Naive B cell (primary cell): ENCODE results near the gene HAUS5. TPM values are rescaled to one million over a fixed set of nuclear protein-coding genes. Genes with fewer than 3 reads are reported as not detected.
A peak's percentile ranks its signal among the peaks of the same experiment; 100 is the strongest.
"Not testable (repeated sequence)": the region's sequence is repeated elsewhere in the genome, so short reads cannot be mapped to it uniquely, and the experiment has no call there.

Experiments used
- ATAC-seq, 2 donors: fragments of 150-1000 bp; cut with Tn5 transposase; 2 replicates each; pipeline ENCODE4 v1.10.0; 2021; ENCODE audit warnings: low read depth in 2 of 2, mild to moderate bottlenecking in 2 of 2, moderate library complexity in 2 of 2
- DNase-seq: peaks from one replicate; pipeline ENCODE4 v3.0.0; 2022
- H3K27ac Mint-ChIP-seq, 6 donors: one replicate each; pipeline ENCODE4 v1.8.0; 2020 to 2022; ENCODE audit warnings: mild to moderate bottlenecking in 6 of 6, mixed read lengths in 6 of 6, moderate library complexity in 5 of 6, inconsistent platforms in 2 of 6
- H3K27me3 Mint-ChIP-seq, 3 donors: one replicate each; pipeline ENCODE4 v1.8.0; 2021 to 2022; ENCODE audit warnings: mixed read lengths in 3 of 3, mild to moderate bottlenecking in 1 of 3
- H3K36me3 Mint-ChIP-seq, 2 donors: one replicate each; pipeline ENCODE4 v1.8.0; 2020 to 2022; ENCODE audit warnings: mixed read lengths in 2 of 2, inconsistent platforms in 1 of 2, mild to moderate bottlenecking in 1 of 2
- H3K4me1 Mint-ChIP-seq, 3 donors: one replicate each; pipeline ENCODE4 v1.8.0; 2020 to 2022; ENCODE audit warnings: mixed read lengths in 3 of 3, inconsistent platforms in 1 of 3, mild to moderate bottlenecking in 1 of 3, moderate library complexity in 1 of 3
- H3K4me3 Mint-ChIP-seq, 8 donors: one replicate each; pipeline ENCODE4 v1.8.0; 2020 to 2022; ENCODE audit warnings: mild to moderate bottlenecking in 8 of 8, mixed read lengths in 8 of 8, moderate library complexity in 8 of 8, inconsistent platforms in 2 of 8
- H3K9me3 Mint-ChIP-seq, 7 donors: one replicate each; pipeline ENCODE4 v1.8.0; 2020 to 2022; ENCODE audit warnings: mixed read lengths in 7 of 7, mild to moderate bottlenecking in 5 of 7, inconsistent platforms in 2 of 7, moderate library complexity in 1 of 7
- polyA plus RNA-seq, 6 donors: library from polyadenylated mRNA; unstranded; fragments of 300-500 nt; fragmentation: Illumina TruSeq; gene quantifications; one replicate each; pipeline ENCODE4 v1.2.3, GENCODE V29; 2021; ENCODE audit warnings: low read depth in 6 of 6

HAUS5 gene
- polyA plus RNA-seq, 6 donors from 2014 or later: 6.7 to 9.8 (median 8.6) TPM

DNA sequence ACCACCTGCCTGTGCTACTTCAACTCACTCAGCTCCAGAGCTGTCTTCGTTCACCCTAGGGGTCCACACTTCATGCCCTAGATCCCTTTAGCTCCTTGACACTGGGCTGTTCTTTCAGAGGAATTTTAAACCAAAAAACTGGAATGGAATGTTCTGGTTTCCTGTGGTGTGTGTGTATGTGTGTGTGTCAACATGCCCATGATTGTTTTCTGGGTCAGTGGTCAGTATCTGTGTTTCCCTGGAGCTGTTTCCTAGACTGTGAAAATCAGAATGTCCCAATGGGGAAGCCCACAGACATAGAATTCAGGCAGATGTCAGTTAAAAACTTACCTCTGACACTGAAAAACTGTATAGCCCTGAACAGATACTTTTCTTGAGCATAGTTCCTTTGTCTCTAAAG is 25.2 kb upstream of the HAUS5 start:
- no peak overlapping the region for H3K4me3 Mint-ChIP-seq
- no peak for DNase-seq
- no peaks in the 10 kb centered on the region for H3K36me3 Mint-ChIP-seq
- ATAC-seq: no peak
- peaks cover 0 to 4% (median under 1%) of the 10 kb centered on the region in 3 donors for H3K4me1 Mint-ChIP-seq
- no peak overlapping the region for H3K27ac Mint-ChIP-seq
- H3K9me3 Mint-ChIP-seq: peaks cover 0 to 4% (median 0%) of the 10 kb centered on the region in 7 donors
- peaks cover 21 to 61% (median 40%) of the 10 kb centered on the region in 3 donors for H3K27me3 Mint-ChIP-seq

DNA sequence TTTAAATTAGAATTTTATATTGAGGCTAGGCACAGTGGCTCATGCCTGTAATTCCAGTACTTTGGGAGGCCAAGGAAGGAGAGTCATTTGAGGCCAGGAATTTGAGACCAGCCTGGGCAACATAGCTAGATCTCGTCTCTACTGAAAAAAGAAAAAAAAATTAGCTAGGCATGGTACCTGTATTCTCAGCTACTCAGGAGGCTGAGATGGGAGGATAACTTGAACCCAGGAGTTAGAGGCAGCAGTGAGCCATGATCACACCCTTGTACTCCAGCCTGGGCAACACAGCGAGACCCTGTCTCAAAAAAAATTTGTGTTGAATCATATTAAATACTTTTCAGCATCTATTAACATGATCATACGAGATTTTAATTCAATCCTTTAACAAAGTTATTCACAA is 21.7 kb upstream of the HAUS5 start:
- Mint-ChIP-seq H3K27me3 (peaks cover 12 to 37% (median 27%) of the 10 kb centered on the region in 3 donors), H3K36me3 (no peaks in the 10 kb centered on the region), H3K9me3 (peaks cover 0 to 1% (median 0%) of the 10 kb centered on the region in 7 donors), H3K4me1 (peaks cover 0 to 7% (median 4%) of the 10 kb centered on the region in 3 donors), H3K27ac (no peak overlapping the region), H3K4me3 (no peak overlapping the region)
- ATAC-seq (no peak), DNase-seq (no peak)

GRCh38 chr19:35592226-35592625 is 20.3 kb upstream of the HAUS5 start:
- peaks cover 18 to 32% (median 23%) of the 10 kb centered on the region in 3 donors for H3K27me3 Mint-ChIP-seq
- DNase-seq: no peak
- no peak overlapping the region for H3K27ac Mint-ChIP-seq
- no peaks in the 10 kb centered on the region for H3K36me3 Mint-ChIP-seq
- H3K4me3 Mint-ChIP-seq: no peak overlapping the region
- H3K4me1 Mint-ChIP-seq: peaks cover 0 to 7% (median 4%) of the 10 kb centered on the region in 3 donors
- ATAC-seq: peak in 1 of 2 donors; percentile 43
- H3K9me3 Mint-ChIP-seq: peaks cover 0 to 4% (median 0%) of the 10 kb centered on the region in 7 donors

GRCh38 chr19:35595026-35595425 is 17.5 kb upstream of the HAUS5 start:
- not testable (repeated sequence) for H3K4me1 Mint-ChIP-seq, DNase-seq, H3K36me3 Mint-ChIP-seq, H3K4me3 Mint-ChIP-seq, H3K9me3 Mint-ChIP-seq, ATAC-seq
- Mint-ChIP-seq H3K27me3 (peaks cover 26 to 38% (median 29%) of the 10 kb centered on the region in 3 donors), H3K27ac (peak overlapping the region in 2 of 6 donors; percentile 32 to 44)

DNA sequence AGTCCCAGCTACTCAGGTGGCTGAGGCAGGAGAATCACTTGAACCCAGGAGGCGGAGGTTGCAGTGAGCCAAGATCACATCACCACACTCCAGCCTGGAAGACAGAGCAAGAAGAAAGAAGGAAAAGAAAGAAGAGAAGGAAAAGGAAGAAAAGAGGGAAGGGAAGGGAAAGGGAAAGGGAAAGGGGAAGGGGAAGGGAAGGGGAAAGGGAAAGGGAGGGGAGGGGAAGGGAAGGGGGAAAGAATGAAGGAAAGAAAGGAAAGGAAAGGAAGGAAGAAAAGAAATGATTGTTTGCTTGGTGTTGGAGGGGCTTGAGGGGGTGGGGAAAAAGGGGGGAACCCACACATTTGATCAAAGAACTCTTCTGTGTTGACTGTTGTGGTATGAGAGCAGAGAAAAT is 16.6 kb upstream of the HAUS5 start:
- H3K36me3 Mint-ChIP-seq: no peaks in the 10 kb centered on the region
- H3K27ac Mint-ChIP-seq: peak overlapping the region in 1 of 6 donors; percentile 80
- DNase-seq (no peak), ATAC-seq (no peak)
- peaks cover 0 to 4% (median 0%) of the 10 kb centered on the region in 7 donors for H3K9me3 Mint-ChIP-seq
- peaks cover 0 to 7% (median 4%) of the 10 kb centered on the region in 3 donors for H3K4me1 Mint-ChIP-seq
- peaks cover 32 to 46% (median 33%) of the 10 kb centered on the region in 3 donors for H3K27me3 Mint-ChIP-seq
- peak overlapping the region in 1 of 8 donors; percentile 49 for H3K4me3 Mint-ChIP-seq

DNA sequence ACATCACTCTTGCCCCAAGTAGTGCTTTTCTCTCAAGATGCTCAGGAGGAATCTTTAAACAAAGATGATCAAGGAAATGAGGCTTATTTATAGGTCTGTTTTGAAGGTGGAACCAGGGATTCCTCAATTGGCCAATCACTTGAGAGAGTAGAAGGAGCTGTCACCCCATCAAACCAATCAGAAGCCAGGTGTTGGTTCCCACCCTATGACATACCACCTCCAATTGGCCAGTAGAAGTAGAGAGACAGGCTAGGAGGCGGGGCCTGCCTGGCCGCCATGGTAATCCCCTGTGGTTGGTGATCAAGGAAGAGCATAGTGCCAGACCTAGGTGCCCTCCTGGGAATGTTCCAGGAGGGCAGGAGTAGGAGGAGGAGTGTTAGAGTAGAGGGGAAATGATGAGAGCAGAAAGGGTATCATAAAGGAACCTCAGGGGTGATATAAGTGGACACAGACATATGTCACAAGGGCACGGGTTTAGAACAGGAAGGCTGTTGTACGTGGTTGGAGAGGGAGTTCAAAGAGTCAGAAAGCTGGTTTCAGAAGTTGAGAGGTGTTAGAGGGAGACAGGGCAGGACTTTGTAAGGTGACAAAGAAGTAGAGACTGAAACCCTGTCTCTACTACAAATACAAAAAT is 16.1 kb upstream of the HAUS5 start:
- Mint-ChIP-seq H3K4me1 (peaks cover 0 to 7% (median 4%) of the 10 kb centered on the region in 3 donors), H3K9me3 (peaks cover 0 to 4% (median 0%) of the 10 kb centered on the region in 7 donors), H3K36me3 (no peaks in the 10 kb centered on the region), H3K27me3 (peaks cover 33 to 51% (median 36%) of the 10 kb centered on the region in 3 donors), H3K4me3 (peak overlapping the region in 1 of 8 donors; percentile 36), H3K27ac (peak overlapping the region in 3 of 6 donors; percentile 9 to 80 (median 61))
- DNase-seq (no peak), ATAC-seq (peak; percentile 36 to 37)

DNA sequence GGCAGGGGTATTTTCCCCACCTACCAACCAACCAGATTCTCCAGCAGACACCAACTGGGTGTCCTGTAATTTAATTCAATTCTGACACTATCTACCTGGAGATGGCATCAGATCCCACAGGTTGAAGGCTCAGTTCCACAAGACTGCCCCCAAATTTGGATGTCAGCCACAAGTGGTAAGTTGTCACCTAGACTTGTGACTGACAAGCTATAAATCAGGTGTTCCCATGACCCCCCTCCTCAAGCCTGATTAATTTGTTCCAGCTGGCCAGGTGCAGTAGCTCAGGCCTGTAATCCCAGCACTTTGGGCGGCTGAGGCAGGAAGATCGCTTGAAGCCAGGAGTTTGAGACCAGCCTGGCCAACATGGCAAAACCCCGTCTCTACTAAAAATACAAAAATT is 10.6 kb upstream of the HAUS5 start:
- H3K4me1 Mint-ChIP-seq: no peaks in the 10 kb centered on the region
- H3K27ac Mint-ChIP-seq: no peak overlapping the region
- no peak for ATAC-seq
- no peaks in the 10 kb centered on the region for H3K36me3 Mint-ChIP-seq
- no peaks in the 10 kb centered on the region for H3K9me3 Mint-ChIP-seq
- peaks cover 17 to 41% (median 25%) of the 10 kb centered on the region in 3 donors for H3K27me3 Mint-ChIP-seq
- no peak for DNase-seq
- no peak overlapping the region for H3K4me3 Mint-ChIP-seq

GRCh38 chr19:35604436-35604835 is 8.1 kb upstream of the HAUS5 start:
- H3K4me1 Mint-ChIP-seq: peaks cover 8 to 14% (median 9%) of the 10 kb centered on the region in 3 donors
- H3K27me3 Mint-ChIP-seq: peaks cover 7 to 24% (median 14%) of the 10 kb centered on the region in 3 donors
- not testable (repeated sequence) for H3K36me3 Mint-ChIP-seq, H3K9me3 Mint-ChIP-seq, H3K4me3 Mint-ChIP-seq, DNase-seq, ATAC-seq
- peak overlapping the region in 1 of 6 donors; percentile 52 for H3K27ac Mint-ChIP-seq

DNA sequence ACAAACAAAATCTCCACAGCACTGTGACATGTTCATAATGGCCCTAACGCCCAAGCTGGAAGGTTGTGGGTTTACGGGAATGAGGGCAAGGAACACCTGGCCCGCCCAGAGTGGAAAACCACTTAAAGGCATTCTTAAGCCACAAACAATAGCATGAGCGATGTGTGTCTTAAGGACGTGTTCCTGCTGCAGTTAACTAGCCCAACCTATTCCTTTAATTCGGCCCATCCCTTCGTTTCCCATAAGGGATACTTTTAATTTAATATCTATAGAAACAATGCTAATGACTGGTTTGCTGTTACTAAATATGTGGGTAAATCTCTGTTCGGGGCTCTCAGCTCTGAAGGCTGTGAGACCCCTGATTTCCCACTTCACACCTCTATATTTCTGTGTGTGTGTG is 5.4 kb upstream of the HAUS5 start:
- not testable (repeated sequence) for H3K9me3 Mint-ChIP-seq, H3K4me3 Mint-ChIP-seq, DNase-seq, ATAC-seq, H3K36me3 Mint-ChIP-seq, H3K27me3 Mint-ChIP-seq
- H3K4me1 Mint-ChIP-seq: peaks cover 23 to 41% (median 24%) of the 10 kb centered on the region in 3 donors
- peak overlapping the region in 2 of 6 donors; percentile 53 to 75 for H3K27ac Mint-ChIP-seq

DNA sequence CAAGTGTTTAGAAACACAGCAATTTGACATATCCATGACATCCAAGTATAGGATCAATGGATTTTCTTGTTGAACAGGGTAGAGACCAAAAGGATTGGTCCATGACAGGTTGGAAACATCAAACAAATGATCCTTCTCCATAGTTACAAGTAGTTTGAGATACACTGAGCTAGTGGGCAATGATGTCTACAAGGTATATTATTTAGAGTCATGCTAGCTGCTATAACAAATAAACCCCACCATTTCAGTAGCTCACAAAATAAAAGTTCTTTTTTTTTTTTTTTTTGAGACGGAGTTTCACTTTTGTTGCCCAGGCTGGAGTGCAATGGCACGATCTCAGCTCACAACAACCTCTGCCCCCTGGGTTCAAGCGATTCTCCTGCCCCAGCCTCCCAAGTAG is 4.9 kb upstream of the HAUS5 start:
- H3K4me3 Mint-ChIP-seq: no peak overlapping the region
- peaks cover 0 to 7% (median 6%) of the 10 kb centered on the region in 7 donors for H3K9me3 Mint-ChIP-seq
- H3K27ac Mint-ChIP-seq: peak overlapping the region in 3 of 6 donors; percentile 53 to 97 (median 75)
- H3K27me3 Mint-ChIP-seq: peaks cover 0 to 6% (median under 1%) of the 10 kb centered on the region in 3 donors
- H3K36me3 Mint-ChIP-seq: peaks cover 0 to 6% of the 10 kb centered on the region in 2 donors
- H3K4me1 Mint-ChIP-seq: peaks cover 27 to 45% (median 29%) of the 10 kb centered on the region in 3 donors
- ATAC-seq (no peak), DNase-seq (no peak)

GRCh38 chr19:35608251-35608650 is 4.3 kb upstream of the HAUS5 start:
- peaks cover 28 to 45% (median 35%) of the 10 kb centered on the region in 3 donors for H3K4me1 Mint-ChIP-seq
- H3K9me3 Mint-ChIP-seq: peaks cover 0 to 7% (median 6%) of the 10 kb centered on the region in 7 donors
- ATAC-seq: no peak
- H3K36me3 Mint-ChIP-seq: peaks cover 0 to 6% of the 10 kb centered on the region in 2 donors
- peak overlapping the region; percentile 93 to 98 (median 97) for H3K27ac Mint-ChIP-seq
- H3K4me3 Mint-ChIP-seq: peak overlapping the region in 7 of 8 donors; percentile 20 to 76 (median 56)
- peak; percentile 40 for DNase-seq
- peaks cover 0 to 3% (median 0%) of the 10 kb centered on the region in 3 donors for H3K27me3 Mint-ChIP-seq

- peaks cover 0 to 6% of the 10 kb centered on the region in 2 donors for H3K36me3 Mint-ChIP-seq
- DNase-seq (peak; percentile 74), ATAC-seq (peak; percentile 67 to 76)
- peaks cover 0 to 7% (median 6%) of the 10 kb centered on the region in 7 donors for H3K9me3 Mint-ChIP-seq
- no peaks in the 10 kb centered on the region for H3K27me3 Mint-ChIP-seq
- peak overlapping the region; percentile 22 to 86 (median 78) for H3K4me3 Mint-ChIP-seq
- peaks cover 33 to 51% (median 41%) of the 10 kb centered on the region in 3 donors for H3K4me1 Mint-ChIP-seq
- peak overlapping the region; percentile 97 to 99 (median 98) for H3K27ac Mint-ChIP-seq
Measured at GRCh38 chr19:35609851-35610353, 2.6 kb upstream of the HAUS5 start.

DNA sequence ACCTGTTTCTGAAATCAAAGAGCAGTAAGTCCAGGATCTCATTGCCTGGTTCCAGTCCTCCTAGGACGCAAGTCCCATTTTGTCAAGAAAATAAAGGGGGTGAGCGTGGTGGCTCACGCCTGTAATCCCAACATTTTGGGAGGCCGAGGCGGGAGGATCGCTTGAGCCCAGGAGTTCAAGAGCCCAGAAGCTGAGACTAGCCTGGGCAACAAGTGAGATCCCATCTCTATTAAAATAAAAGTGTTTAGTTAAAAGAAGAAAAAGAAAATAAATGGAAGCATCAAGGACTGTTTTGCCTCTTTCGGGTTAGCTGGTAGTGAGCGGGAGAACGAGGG is 344 bp upstream of the HAUS5 start:
- ATAC-seq: no peak
- no peaks in the 10 kb centered on the region for H3K27me3 Mint-ChIP-seq
- H3K4me1 Mint-ChIP-seq: peaks cover 37 to 53% (median 41%) of the 10 kb centered on the region in 3 donors
- H3K27ac Mint-ChIP-seq: peak overlapping the region; percentile 97 to 99 (median 98)
- peak overlapping the region; percentile 82 to 95 (median 90) for H3K4me3 Mint-ChIP-seq
- no peak for DNase-seq
- H3K9me3 Mint-ChIP-seq: peaks cover 0 to 7% (median 6%) of the 10 kb centered on the region in 7 donors
- peaks cover 6 to 13% of the 10 kb centered on the region in 2 donors for H3K36me3 Mint-ChIP-seq

DNA sequence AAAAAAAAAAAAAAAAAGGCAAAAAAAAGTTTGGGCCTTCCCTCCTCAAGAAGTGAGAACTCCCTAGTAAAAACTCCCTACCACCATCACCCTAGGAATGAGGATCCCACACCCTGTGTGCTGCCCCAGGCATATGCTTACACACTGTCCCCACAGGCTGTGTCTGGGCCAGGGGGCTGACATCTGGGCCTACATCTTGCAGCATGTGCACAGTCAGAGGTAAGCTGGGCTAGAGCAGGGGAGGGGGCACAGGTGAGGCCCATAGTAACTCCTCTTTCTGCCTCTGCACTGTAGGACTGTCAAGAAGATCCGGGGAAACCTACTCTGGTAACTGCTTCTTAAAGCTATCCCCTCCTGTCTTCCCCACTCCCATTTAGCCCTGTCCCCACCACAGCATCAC is 1.0 kb downstream of the HAUS5 start:
- ATAC-seq (no peak), DNase-seq (no peak)
- Mint-ChIP-seq H3K27me3 (no peaks in the 10 kb centered on the region), H3K36me3 (peaks cover 6 to 8% of the 10 kb centered on the region in 2 donors), H3K27ac (peak overlapping the region in 4 of 6 donors; percentile 56 to 98 (median 94)), H3K9me3 (peaks cover 0 to 2% (median 0%) of the 10 kb centered on the region in 7 donors), H3K4me3 (peak overlapping the region; percentile 52 to 95 (median 88)), H3K4me1 (peaks cover 33 to 48% (median 37%) of the 10 kb centered on the region in 3 donors)
